Ovary (tissue), 3 donors: ENCODE data around the gene DGKI.

Experiments used
- EP300 ChIP-seq: sonication (generic); formaldehyde crosslinking; IDR thresholded peaks from one replicate; pipeline ENCODE4 v1.6.1; 2017; ENCODE audit warnings: antibody characterized with exemption
- POLR2A ChIP-seq: fragments of 450-650 bp; IDR thresholded peaks from one replicate; pipeline ENCODE4 v1.6.1; 2017; ENCODE audit warnings: antibody characterized with exemption, mild to moderate bottlenecking, moderate library complexity
- TF ChIP-seq, protein P1 (sequence below), 3 donors: fragments of 450-650 bp in 2 of 3; fragments of 200-600 bp in 1 of 3; IDR thresholded peaks; one replicate each; pipeline versions ENCODE4 v1.5.1 to v1.8.0; 2016 to 2022; ENCODE audit warnings: antibody characterized with exemption in 3 of 3, mild to moderate bottlenecking in 1 of 3
- donor health status: DM: no; HTN: no; CAD: no.

DNA sequence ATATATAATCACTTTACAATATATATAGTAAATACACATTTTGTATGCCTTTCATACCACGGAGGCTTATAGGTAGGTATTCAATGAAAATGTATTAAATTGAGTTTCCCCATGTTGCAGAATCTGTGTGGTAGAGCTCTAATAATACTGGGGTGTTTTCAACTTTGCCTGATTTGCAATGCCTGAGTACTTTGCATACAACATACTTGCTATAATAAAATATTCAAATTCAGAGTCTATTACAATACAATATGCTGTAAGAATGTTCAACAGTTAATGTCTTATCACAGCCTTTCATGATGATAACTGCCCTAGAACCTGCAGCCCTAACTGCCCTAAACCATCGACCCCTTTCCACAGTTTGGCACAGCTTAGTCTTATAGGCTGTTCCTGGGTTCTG lies 114.6 kb downstream of the DGKI start:
- TF ChIP-seq POLR2A, result no peak
- TF ChIP-seq, protein P1, sequence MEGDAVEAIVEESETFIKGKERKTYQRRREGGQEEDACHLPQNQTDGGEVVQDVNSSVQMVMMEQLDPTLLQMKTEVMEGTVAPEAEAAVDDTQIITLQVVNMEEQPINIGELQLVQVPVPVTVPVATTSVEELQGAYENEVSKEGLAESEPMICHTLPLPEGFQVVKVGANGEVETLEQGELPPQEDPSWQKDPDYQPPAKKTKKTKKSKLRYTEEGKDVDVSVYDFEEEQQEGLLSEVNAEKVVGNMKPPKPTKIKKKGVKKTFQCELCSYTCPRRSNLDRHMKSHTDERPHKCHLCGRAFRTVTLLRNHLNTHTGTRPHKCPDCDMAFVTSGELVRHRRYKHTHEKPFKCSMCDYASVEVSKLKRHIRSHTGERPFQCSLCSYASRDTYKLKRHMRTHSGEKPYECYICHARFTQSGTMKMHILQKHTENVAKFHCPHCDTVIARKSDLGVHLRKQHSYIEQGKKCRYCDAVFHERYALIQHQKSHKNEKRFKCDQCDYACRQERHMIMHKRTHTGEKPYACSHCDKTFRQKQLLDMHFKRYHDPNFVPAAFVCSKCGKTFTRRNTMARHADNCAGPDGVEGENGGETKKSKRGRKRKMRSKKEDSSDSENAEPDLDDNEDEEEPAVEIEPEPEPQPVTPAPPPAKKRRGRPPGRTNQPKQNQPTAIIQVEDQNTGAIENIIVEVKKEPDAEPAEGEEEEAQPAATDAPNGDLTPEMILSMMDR (IDR thresholded peaks at IDR 0.05), result no peak
- TF ChIP-seq EP300, result no peak
